Activated T-helper 17 cell treated with anti-CD3 and anti-CD28 coated beads, Interleukin-2, amount 50 U/mL, for 72 hours (primary cell): ENCODE results near the gene VAT1. TPM values are rescaled to one million over a fixed set of nuclear protein-coding genes. Genes with fewer than 3 reads are reported as not detected.
"Not testable (repeated sequence)": the region's sequence is repeated elsewhere in the genome, so short reads cannot be mapped to it uniquely, and the experiment has no call there.

Experiments
- ATAC-seq: fragments of 150-1000 bp; cut with Tn5 transposase; replicated peaks from 2 replicates; pipeline ENCODE4 v1.10.0; 2021; ENCODE audit warnings: mild to moderate bottlenecking, moderate library complexity
- H3K27ac Mint-ChIP-seq: one replicate; pipeline ENCODE4 v1.8.0; 2022; ENCODE audit warnings: mixed read lengths
- H3K27me3 Mint-ChIP-seq: one replicate; pipeline ENCODE4 v1.8.0; 2022; ENCODE audit warnings: mixed read lengths
- H3K36me3 Mint-ChIP-seq: one replicate; pipeline ENCODE4 v1.8.0; 2022; ENCODE audit warnings: low read depth, mild to moderate bottlenecking, mixed read lengths
- H3K4me1 Mint-ChIP-seq: one replicate; pipeline ENCODE4 v1.8.0; 2022; ENCODE audit warnings: mixed read lengths
- H3K4me3 Mint-ChIP-seq: one replicate; pipeline ENCODE4 v1.8.0; 2022; ENCODE audit warnings: mild to moderate bottlenecking, mixed read lengths
- H3K9me3 Mint-ChIP-seq: one replicate; pipeline ENCODE4 v1.8.0; 2022; ENCODE audit warnings: mixed read lengths
- total RNA-seq, 2 donors: library from RNA; stranded (reverse); gene quantifications; one replicate each; pipeline ENCODE4 v1.2.3, GENCODE V29; 2022

The VAT1 gene
- 10 to 100 TPM; 30.9 to 36.5 TPM for total RNA-seq

- Mint-ChIP-seq H3K27ac (peak within 1 kb of the TSS; percentile 78), H3K4me1 (peaks cover 21% of the 10 kb centered on the region), H3K36me3 (no peaks in the 10 kb centered on the region), H3K27me3 (no peaks in the 10 kb centered on the region), H3K9me3 (no peaks in the 10 kb centered on the region), H3K4me3 (peak within 1 kb of the TSS; percentile 76)
- ATAC-seq: peak; percentile 79
Observed at GRCh38 chr17:43021741-43022512, at the start of gene VAT1. Gene VAT1 (minus strand): TSS chr17:43022385. CDS start chr17:43022322, 63 bp downstream.

- Mint-ChIP-seq H3K27ac (no peak overlapping the region), H3K9me3 (no peaks in the 10 kb centered on the region), H3K36me3 (peaks cover 59% of the 10 kb centered on the region), H3K4me1 (no peaks in the 10 kb centered on the region), H3K27me3 (no peaks in the 10 kb centered on the region), H3K4me3 (no peak overlapping the region)
- no peak for ATAC-seq
Observed at GRCh38 chr17:43070872-43071271, 48.7 kb upstream of the VAT1 start.

- Mint-ChIP-seq H3K4me3 (no peak overlapping the region), H3K36me3 (peaks cover 64% of the 10 kb centered on the region), H3K9me3 (no peaks in the 10 kb centered on the region), H3K27ac (no peak overlapping the region), H3K27me3 (no peaks in the 10 kb centered on the region), H3K4me1 (no peaks in the 10 kb centered on the region)
- no peak for ATAC-seq
Observed at GRCh38 chr17:43070257-43070656, 48.1 kb upstream of the VAT1 start.

GRCh38 chr17:43069368-43069898 lies 47.2 kb upstream of the VAT1 start:
- Mint-ChIP-seq H3K9me3 (no peaks in the 10 kb centered on the region), H3K36me3 (peaks cover 60% of the 10 kb centered on the region), H3K4me1 (no peaks in the 10 kb centered on the region), H3K27ac (no peak overlapping the region), H3K4me3 (no peak overlapping the region), H3K27me3 (no peaks in the 10 kb centered on the region)
- no peak for ATAC-seq

- Mint-ChIP-seq H3K4me3 (no peak overlapping the region), H3K27me3 (no peaks in the 10 kb centered on the region), H3K4me1 (no peaks in the 10 kb centered on the region), H3K9me3 (no peaks in the 10 kb centered on the region), H3K27ac (no peak overlapping the region), H3K36me3 (peaks cover 54% of the 10 kb centered on the region)
- no peak for ATAC-seq
Observed at GRCh38 chr17:43068570-43069367, 46.6 kb upstream of the VAT1 start.

- Mint-ChIP-seq H3K36me3 (peaks cover 46% of the 10 kb centered on the region), H3K27ac (no peak overlapping the region), H3K27me3 (no peaks in the 10 kb centered on the region)
Observed at GRCh38 chr17:43062984-43063638, 40.9 kb upstream of the VAT1 start.

GRCh38 chr17:43056051-43056450 lies 33.9 kb upstream of the VAT1 start:
- Mint-ChIP-seq H3K36me3 (peaks cover 68% of the 10 kb centered on the region), H3K27me3 (no peaks in the 10 kb centered on the region), H3K9me3 (no peaks in the 10 kb centered on the region), H3K4me3 (no peak overlapping the region), H3K4me1 (no peaks in the 10 kb centered on the region), H3K27ac (no peak overlapping the region)
- no peak for ATAC-seq

More at GRCh38 chr17:43062984-43063638, 40.9 kb upstream of the VAT1 start:
- Mint-ChIP-seq H3K9me3 (no peaks in the 10 kb centered on the region), H3K4me1 (no peaks in the 10 kb centered on the region), H3K4me3 (no peak overlapping the region)
- ATAC-seq: no peak

- not testable (repeated sequence) for H3K4me1 Mint-ChIP-seq, H3K27ac Mint-ChIP-seq, H3K9me3 Mint-ChIP-seq, H3K4me3 Mint-ChIP-seq, H3K27me3 Mint-ChIP-seq, ATAC-seq
- H3K36me3 Mint-ChIP-seq: peaks cover 91% of the 10 kb centered on the region
Observed at GRCh38 chr17:43053008-43053407, 30.8 kb upstream of the VAT1 start.

GRCh38 chr17:43051969-43052368 lies 29.8 kb upstream of the VAT1 start:
- Mint-ChIP-seq H3K4me1 (no peaks in the 10 kb centered on the region), H3K9me3 (no peaks in the 10 kb centered on the region), H3K27ac (no peak overlapping the region), H3K36me3 (peaks cover 98% of the 10 kb centered on the region), H3K27me3 (no peaks in the 10 kb centered on the region), H3K4me3 (no peak overlapping the region)
- ATAC-seq: no peak

GRCh38 chr17:43044024-43044423 lies 21.8 kb upstream of the VAT1 start:
- H3K9me3 Mint-ChIP-seq: no peaks in the 10 kb centered on the region
- no peaks in the 10 kb centered on the region for H3K27me3 Mint-ChIP-seq
- no peak overlapping the region for H3K27ac Mint-ChIP-seq
- no peak overlapping the region for H3K4me3 Mint-ChIP-seq
- no peak for ATAC-seq
- peaks cover 35% of the 10 kb centered on the region for H3K36me3 Mint-ChIP-seq
- H3K4me1 Mint-ChIP-seq: no peaks in the 10 kb centered on the region

GRCh38 chr17:43043307-43043706 lies 21.1 kb upstream of the VAT1 start:
- Mint-ChIP-seq H3K27ac (no peak overlapping the region), H3K4me3 (no peak overlapping the region), H3K4me1 (no peaks in the 10 kb centered on the region), H3K27me3 (no peaks in the 10 kb centered on the region), H3K9me3 (no peaks in the 10 kb centered on the region), H3K36me3 (peaks cover 28% of the 10 kb centered on the region)
- ATAC-seq: no peak

GRCh38 chr17:43042025-43042628 lies 19.9 kb upstream of the VAT1 start:
- Mint-ChIP-seq H3K36me3 (peaks cover 16% of the 10 kb centered on the region), H3K4me3 (no peak overlapping the region), H3K27me3 (no peaks in the 10 kb centered on the region), H3K9me3 (no peaks in the 10 kb centered on the region), H3K27ac (peak overlapping the region; percentile 1), H3K4me1 (no peaks in the 10 kb centered on the region)
- no peak for ATAC-seq

GRCh38 chr17:43040655-43041054 lies 18.5 kb upstream of the VAT1 start:
- no peak overlapping the region for H3K27ac Mint-ChIP-seq
- peaks cover 9% of the 10 kb centered on the region for H3K36me3 Mint-ChIP-seq
- no peaks in the 10 kb centered on the region for H3K27me3 Mint-ChIP-seq
- no peak for ATAC-seq
- no peaks in the 10 kb centered on the region for H3K9me3 Mint-ChIP-seq
- no peaks in the 10 kb centered on the region for H3K4me1 Mint-ChIP-seq
- H3K4me3 Mint-ChIP-seq: no peak overlapping the region

GRCh38 chr17:43039646-43040045 lies 17.5 kb upstream of the VAT1 start:
- no peaks in the 10 kb centered on the region for H3K36me3 Mint-ChIP-seq
- H3K27ac Mint-ChIP-seq: peak overlapping the region; percentile 12
- H3K4me1 Mint-ChIP-seq: no peaks in the 10 kb centered on the region
- no peak overlapping the region for H3K4me3 Mint-ChIP-seq
- no peak for ATAC-seq
- no peaks in the 10 kb centered on the region for H3K9me3 Mint-ChIP-seq
- no peaks in the 10 kb centered on the region for H3K27me3 Mint-ChIP-seq
